ENCODE measurements around the gene IFIT1B.
"Not testable (repeated sequence)": the region's sequence is repeated elsewhere in the genome, so short reads cannot be mapped to it uniquely, and the experiment has no call there.

Gene IFIT1B

DNA sequence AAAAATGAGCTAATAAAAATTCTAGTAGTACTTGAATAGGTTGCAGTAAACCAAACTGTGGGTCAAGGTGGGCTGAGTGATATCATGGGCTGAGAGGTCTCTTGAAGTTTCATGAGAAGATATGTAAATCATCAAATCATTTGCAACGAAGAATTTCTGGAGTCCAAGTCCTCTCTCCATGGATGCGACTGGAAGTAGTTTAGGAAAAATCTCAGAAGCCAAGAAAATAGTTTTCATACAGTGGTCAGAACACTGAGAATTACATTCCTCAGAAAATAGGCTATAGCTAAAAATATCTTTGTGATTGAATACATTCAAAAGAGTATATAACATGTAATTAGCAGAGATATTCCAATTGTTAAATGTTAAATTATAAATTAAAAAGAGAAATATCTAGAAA, 10.9 kb downstream of the IFIT1B start:
- no peak for DNase-seq

DNA sequence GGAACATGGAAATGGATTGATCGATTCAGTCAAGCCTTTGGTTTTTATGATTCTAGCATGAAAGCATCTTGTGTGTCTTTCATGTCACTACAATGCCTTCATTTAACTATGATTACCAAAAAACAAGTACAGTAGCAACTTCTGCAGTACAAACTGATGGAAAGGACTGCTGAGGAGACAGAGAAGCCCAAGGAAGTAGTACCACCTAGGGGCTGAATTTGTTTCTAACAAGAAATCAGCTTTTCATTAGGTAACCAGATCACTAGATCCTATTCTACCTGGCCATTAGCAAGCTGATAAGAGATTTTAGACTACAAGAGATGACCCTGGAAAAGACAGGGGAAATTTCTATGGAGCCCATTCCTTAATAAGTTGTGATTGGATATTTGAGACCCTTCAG, 11.4 kb downstream of the IFIT1B start:
- no peak for DNase-seq

DNA sequence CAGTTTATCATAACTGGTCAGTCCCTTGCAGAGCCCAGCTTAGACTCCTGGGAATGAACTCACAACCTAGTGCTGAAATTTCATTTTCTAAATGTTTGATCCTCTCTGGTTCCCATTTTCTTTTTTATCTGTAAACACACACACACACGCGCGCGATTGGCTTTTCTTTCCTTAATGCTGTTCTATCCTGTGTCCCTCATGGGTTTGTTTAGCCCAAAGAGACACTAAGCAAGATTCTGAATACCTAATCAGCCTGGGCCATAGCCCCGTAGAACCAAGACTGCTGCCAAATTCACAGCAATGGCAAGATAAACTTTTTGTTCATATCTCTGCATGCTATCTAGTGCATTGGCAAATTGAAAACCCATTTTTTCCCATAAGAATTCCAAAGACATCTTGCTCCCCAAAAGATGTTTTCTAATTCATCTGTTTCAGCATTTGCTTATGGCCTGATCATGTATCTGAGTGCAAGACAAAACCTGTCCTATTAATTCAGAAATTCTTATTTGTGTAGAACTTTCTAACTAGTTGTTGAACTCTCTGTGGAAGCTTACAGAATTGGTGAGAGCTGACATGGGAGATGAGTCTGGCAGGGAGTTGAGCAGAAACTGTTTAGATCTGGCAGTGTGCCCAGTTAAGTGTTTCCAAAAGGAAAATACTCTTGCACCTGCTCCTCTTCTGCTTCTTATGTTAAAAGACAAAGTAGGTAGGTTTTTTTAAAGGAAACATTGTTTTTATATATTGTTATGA, 12.8 kb downstream of the IFIT1B start:
- no peak for DNase-seq

DNA sequence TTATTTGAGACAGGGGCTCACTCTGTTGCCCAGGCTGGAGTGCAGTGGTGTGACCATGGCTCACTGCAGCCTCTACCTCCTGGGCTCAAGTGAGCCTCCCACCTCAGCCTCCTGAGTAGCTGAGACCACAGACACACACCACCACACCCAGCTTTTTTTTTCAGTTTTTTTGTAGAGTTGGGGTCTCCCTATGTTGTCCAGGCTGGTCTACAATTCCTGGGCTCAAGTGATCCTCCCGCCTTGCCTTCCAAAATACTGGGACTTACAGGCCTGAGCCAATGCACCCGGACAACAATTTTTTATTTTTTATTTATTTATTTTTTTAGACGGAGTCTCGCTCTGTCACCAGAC, 13.3 kb downstream of the IFIT1B start:
- not testable (repeated sequence) for DNase-seq

DNA sequence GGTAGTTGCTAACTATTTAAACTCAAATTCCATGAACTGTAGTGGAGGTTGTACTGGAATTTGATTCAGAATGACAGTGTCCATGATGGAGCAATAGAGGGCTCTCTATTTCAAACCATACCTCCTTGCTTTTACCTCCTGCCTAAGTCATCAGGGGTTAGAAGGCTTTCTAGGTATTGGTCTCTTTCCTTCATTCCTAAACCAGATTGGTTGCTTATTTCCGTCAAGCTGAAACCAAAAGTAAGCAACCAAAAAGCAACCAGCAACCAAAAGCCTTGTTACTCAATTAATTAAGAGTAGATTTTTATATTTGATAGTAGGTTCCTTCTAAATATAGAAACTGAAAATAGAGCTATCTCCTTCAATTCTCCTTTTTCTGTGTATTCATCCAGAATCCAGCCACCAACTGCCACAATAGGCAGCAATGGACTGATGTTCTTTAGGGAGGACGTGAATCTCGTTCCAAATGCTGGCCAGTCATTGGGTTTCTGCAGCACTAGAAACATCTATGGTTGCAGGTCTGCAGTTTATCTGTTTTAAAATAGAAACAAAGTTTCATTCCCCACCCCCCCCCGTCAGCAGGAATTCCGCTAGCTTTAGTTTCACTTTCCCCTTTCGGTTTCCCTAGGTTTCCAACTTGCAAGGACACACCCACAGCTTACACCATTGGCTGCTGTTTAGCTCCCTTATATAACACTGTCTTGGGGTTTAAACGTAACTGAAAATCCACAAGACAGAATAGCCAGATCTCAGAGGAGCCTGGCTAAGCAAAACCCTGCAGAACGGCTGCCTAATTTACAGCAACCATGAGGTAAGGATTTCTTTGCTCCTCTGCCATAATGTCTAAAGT, 14.3 kb downstream of the IFIT1B start, which contains the start of gene IFIT1:
TSS of gene IFIT1 (plus strand) at position 717 of the 850 bp plus-strand sequence. CDS start at position 807, 90 bp downstream.
- peak; percentile 32 to 36 for DNase-seq

DNA sequence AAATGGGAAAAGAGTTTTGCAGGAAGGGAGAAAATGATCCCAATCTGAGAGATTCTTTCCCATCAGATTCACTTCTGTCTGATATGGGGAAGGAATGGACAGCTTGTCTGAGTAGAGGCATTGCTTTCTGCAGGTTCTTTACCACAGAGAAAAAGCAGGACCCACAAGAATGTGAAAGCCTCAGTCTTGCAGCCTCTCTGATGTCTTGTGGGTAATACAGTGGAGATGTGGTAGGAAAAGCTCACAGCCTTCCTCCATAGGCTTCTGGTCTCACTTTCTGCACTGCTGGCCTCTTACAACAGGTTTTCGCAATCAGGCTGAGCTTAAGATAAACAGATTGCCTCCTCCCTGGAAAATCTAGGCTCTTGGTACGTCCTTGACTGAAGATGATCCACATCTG, 15.1 kb downstream of the IFIT1B start:
- no peak for DNase-seq

DNA sequence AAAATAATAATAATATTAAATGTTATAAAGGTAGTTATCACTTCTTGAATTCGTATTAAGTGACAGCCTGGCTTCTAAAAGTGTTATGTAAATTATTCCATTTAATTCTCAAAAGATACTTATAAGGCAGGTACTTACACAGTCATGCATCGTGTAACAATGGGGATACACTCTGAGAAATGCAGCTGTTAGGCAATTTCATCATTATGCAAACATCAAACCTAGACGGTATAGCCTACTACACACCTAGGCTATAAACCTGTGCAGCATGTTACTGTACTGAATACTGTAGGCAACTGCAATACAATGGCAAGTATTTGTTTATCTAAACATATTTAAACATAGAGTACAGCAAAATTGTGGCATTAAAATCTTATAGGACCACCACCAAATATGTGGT, 16.0 kb downstream of the IFIT1B start:
- no peak for DNase-seq

DNA sequence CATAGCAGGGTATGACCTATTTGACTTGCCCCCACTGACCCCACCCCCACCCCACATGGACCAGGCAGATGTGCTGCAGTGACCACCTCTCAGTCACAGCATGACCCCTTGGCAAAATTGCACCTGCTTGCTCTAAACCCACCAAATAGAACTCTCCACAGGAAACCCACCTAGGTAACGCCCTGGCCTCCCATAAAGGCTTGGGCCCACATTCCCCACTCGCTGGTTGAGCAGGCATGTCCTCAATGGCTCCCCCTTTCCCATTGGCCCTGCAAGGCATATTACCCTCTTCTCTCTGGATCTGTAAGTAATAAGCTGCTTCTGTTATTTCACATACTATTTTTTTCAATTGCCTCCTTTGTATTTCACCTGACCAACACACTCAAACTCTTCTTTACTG, 17.3 kb downstream of the IFIT1B start:
- no peak for DNase-seq

DNA sequence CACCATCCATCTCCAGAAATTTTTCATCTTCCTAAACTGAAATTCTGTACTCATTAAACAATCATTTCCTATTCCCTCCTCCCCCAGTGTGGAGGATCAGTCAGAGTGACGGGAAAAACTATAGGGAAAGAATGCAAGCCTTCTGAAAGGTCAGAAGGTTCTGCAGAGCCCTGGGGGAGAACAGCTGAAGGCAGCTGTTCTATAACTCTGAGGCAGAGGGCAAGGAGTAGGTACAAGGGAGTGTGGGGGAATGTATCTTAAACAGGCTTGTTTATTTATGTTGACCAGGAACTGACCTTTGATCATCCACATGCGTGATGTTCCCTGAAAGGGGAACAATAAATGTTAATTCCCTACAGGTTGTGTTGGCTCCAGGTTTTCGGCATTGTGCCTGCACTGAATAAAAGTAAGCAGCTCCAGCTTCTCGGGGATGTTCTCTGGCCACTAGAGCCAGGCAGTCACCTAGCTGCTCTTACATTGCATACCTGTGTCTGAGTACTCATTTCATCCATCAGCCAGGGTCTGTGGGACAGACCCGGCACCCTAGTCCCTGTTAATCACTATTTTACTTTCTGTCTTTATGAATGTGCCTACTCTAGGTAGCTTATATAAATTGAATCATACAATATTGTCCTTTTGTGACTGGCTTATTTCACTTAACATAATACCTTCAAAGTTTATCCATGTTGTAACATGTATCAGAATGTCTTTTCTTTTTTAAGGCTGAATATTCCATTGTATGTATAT, 20.3 kb downstream of the IFIT1B start:
- no peak for DNase-seq

DNA sequence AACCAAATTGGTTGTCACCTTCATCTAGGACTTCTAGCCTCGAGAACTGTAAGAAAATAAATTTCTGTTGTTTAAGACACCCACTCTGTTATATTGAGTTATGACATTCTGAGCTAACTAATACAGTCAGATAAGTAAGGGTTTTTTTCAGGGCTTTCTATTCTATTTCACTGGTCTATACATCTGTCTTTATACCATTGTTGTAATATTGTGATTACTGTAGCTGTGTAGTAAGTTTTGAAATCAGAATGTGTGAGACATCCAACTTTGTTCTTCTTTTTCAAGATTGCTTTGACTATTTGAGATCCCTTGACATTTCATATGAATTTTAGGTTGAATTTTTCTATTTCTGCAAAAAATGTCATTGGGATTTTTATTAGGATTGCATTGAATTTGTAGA, 22.1 kb downstream of the IFIT1B start:
- no peak for DNase-seq

DNA sequence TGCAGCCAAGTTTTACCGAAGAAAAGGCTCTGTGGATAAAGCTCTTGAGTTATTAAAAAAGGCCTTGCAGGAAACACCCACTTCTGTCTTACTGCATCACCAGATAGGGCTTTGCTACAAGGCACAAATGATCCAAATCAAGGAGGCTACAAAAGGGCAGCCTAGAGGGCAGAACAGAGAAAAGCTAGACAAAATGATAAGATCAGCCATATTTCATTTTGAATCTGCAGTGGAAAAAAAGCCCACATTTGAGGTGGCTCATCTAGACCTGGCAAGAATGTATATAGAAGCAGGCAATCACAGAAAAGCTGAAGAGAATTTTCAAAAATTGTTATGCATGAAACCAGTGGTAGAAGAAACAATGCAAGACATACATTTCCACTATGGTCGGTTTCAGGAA, 25.2 kb downstream of the IFIT1B start:
- DNase-seq = no peak

DNA sequence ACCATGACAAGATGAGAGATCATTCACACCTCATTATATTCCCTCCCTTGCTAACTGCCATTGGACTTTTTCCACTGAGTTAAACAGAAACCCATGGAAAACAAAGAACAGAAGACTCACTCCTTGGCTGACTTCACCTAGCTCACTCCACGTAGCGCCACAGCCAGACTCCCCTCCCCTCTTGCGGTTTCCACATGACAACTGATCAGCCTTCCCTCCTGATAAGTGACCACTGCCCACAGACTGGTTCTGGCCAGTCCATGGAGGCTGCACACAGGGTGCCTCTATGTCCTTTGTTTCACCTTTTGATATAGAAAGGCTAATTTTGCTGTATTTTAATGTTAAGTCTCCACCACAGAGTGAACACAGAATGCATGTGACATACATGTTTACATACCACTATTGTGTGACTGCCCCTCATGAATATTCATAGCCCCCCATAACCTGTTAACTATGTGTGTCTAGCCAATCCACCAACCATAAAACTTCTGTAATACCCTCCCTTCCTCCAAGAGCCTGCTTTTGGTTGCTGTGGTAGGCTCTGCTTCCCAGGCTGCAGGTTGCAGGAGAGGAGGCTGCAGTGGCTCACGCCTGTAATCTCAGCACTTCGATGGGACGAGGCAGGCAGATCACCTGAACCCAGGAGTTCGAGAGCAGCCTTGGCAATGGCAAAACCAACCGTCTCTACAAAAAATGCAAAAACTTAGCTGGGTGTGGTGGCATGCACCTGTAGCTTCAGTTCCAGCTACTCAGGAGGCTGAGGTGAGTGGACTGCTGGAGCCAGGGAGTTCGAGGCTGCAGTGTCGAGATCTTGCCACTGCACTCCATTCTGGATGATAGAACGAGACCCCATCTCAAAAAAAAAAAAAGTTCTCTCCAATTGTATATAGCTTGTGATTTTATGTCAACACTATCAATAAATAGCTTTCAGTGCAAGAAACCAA, 26.5 kb downstream of the IFIT1B start:
- no peak for DNase-seq

DNA sequence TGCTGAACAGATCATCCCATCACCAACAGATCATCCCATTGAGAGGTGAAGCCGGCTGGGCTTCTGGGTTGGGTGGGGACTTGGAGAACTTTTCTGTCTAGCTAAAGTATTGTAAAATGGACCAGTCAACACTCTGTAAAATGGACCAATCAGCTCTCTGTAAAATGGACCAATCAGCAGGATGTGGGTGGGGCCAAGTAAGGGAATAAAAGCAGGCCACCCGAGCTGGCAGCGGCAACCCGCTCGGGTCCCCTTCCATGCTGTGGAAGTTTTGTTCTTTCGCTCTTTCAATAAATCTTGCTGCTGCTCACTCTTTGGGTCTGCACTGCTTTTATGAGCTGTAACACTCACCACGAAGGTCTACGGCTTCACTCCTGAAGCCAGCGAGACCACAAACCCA, 28.3 kb downstream of the IFIT1B start:
- not testable (repeated sequence) for DNase-seq

DNA sequence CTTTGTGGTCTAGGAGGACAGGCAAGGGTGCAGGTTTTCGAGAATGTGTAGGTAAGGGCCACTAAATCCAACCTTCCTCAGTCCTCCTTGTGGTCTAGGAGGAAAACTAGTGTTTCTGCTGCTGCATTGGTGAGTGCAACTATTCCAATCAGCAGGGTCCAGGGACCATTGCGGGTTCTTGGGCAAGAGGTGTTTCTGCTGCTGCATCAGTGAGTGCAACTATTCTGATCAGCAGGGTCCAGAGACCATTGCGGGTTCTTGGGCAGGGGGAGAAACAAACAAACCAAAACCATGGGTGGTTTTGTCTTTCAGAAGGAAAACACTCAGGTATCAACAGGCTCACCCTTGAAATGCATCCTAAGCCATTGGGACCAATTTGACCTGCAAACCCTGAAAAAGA, 29.9 kb downstream of the IFIT1B start:
- not testable (repeated sequence) for DNase-seq

DNA sequence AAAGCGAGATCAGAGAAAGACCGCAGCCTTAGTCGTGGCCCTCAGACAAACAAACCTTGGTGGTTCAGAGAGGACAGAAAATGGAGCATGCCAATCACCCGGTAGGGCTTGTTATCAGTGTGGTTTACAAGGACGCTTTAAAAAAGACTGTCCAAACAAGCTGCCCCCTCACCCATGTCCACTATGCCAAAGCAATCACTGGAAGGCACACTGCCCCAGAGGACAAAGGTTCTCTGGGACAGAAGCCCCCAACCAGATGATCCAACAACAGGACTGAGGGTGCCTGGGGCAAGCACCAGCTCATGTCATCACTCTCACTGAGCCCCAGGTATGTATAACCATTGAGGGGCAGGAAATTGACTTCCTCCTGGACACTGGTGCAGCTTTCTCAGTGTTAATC, 31.4 kb downstream of the IFIT1B start:
- not testable (repeated sequence) for DNase-seq

DNA sequence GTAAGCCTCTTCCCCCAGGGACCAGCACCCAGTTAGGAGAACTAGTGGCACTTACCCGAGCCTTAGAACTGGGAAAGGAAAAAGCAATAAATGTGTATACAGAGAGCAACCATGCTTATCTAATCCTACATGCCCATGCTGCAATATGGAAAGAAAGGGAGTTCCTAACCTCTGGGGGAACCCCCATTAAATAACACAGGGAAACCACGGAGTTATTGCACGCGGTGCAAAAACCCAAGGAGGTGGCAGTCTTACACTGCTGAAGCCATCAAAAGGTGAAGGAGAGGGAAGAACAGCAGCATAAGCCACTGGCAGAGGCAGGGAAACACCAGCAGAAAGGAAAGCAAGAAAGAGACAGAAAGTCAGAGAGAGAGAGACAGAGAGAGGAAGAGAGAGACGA, 32.7 kb downstream of the IFIT1B start:
- not testable (repeated sequence) for DNase-seq

DNA sequence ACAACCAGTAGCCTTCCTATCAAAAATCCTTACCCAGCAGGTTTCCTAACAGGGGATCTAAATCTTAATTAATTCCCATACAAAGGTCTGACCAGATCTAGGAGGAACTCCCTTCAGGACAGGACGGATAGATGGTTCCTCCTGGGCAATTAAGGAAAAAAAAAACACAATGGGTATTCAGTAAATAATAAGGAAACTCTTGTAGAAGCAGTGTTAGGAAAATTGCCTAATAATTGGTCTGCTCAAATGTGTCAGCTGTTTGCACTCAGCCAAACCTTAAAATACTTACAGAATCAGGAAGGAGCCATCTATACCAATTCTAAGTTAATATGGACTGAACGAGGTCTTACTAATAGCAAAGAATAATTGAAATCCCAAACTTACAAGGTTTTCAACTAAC, 33.3 kb downstream of the IFIT1B start:
- not testable (repeated sequence) for DNase-seq

DNA sequence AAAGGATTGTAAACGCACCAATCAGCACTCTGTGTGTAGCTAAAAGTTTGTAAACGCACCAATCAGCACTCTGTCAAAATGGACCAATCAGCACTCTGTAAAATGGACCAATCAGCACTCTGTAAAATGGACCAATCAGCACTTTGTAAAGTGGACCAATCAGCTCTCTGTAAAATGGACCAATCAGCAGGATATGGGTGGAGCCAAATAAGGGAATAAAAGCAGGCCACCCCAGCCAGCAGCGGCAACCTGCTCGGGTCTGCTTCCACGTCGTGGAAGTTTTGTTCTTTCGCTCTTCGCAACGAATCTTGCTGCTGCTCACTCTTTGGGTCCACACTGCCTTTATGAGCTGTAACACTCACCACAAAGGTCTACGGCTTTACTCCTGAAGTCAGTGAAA, 34.4 kb downstream of the IFIT1B start:
- not testable (repeated sequence) for DNase-seq

DNA sequence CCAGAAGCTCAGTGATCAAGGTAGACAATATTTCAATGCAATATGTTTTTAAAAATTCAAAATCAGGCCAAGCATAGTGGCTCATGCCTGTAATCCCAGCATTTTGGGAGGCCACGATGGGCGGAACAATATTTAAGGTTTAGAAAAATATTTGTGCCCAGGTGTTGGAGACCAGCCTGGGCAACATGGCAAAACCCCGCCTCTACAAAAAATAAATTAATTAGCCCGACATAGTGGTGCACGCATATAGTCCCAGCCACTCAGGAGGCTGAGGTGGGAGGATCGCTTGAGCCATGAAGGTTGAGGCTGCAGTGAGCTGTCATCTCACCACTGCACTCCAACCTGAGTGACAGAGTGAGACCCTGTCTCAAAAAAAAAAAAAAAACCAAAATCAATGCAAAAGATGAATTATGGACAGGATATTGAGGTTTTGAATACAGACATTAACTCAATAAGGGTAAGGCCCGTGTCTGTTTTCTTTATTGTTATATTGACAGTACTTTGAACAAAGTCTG, 35.6 kb downstream of the IFIT1B start:
- no peak for DNase-seq

DNA sequence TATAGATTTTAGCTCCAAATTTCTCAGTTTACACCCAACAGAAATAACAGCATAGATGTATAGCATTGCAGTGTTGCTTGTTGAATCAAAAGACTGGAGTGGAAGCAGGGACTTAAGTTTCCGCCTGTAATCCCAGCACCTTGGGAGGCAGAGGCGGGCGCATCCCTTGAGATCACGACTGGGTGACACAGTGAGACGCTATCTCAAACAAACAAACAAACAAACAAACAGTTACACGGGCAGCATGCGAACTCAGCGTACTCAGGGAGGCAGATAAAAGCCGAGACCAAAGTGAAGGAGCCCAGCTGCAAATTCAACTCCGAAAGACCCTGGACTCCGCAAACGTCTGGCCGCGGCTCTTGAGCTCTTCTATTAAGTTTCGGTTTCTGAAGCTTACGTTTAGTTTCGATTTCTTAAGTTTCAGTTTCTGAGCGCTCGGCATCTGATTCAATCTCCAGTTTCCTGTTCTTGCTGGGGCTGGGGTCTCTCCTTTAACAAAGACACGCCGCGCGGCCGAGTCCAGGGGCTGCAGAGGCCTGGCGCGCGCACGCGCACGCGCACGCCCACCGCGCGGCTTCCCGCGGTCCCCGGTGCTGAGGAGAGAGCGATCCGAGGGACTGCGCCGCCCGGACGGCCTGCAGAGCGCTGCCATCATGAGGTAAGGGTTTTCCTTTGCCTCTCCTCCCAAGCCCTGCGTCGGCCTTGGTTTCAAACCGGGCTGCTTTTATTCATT, 36.5 kb downstream of the IFIT1B start, which contains the start of gene IFIT5:
TSS of gene IFIT5 (plus strand) at position 423 of the 733 bp plus-strand sequence. CDS start at position 654, 231 bp downstream.
- peak in 1 of 2 experiments; percentile 44 for DNase-seq
